Activated CD8-positive, alpha-beta T cell treated with anti-CD3 and anti-CD28 coated beads for 36 hours (primary cell): ENCODE measurements around the gene IFT22. TPM values are rescaled to one million over a fixed set of nuclear protein-coding genes. Genes with fewer than 3 reads are reported as not detected.
A peak's percentile ranks its signal among the peaks of the same experiment; 100 is the strongest.
"Not testable (repeated sequence)": the region's sequence is repeated elsewhere in the genome, so short reads cannot be mapped to it uniquely, and the experiment has no call there.

ENCODE experiments used
- ATAC-seq: fragments of 200-7000 bp; cut with Tn5 transposase; one replicate; pipeline ENCODE4 v1.10.0; 2021; ENCODE audit warnings: mild to moderate bottlenecking, moderate library complexity
- CTCF ChIA-PET: fragments of 350-600 bp; sonication (Branson Sonifier 250); formaldehyde crosslinking; loops from one replicate; lab custom pipeline; 2021; ENCODE audit warnings: antibody characterized with exemption; lab: Charles Lee
- POLR2A ChIA-PET: fragments of 350-600 bp; sonication (Branson Sonifier 250); formaldehyde crosslinking; loops from one replicate; lab custom pipeline; 2021; ENCODE audit warnings: antibody characterized with exemption; lab: Charles Lee
- DNase-seq: peaks from one replicate; pipeline ENCODE4 v3.0.0-alpha.2; 2020
- H3K27ac Mint-ChIP-seq: one replicate; pipeline ENCODE4 v1.8.0; 2021; ENCODE audit warnings: mild to moderate bottlenecking, mixed read lengths
- H3K27me3 Mint-ChIP-seq: one replicate; pipeline ENCODE4 v1.8.0; 2021; ENCODE audit warnings: mixed read lengths
- H3K36me3 Mint-ChIP-seq: one replicate; pipeline ENCODE4 v1.8.0; 2021; ENCODE audit warnings: low read depth, mixed read lengths
- H3K4me1 Mint-ChIP-seq: one replicate; pipeline ENCODE4 v1.8.0; 2021; ENCODE audit warnings: low read depth, mixed read lengths
- H3K4me3 Mint-ChIP-seq: one replicate; pipeline ENCODE4 v1.8.0; 2021; ENCODE audit warnings: mild to moderate bottlenecking, moderate library complexity, mixed read lengths
- H3K9me3 Mint-ChIP-seq: one replicate; pipeline ENCODE4 v1.8.0; 2021; ENCODE audit warnings: mixed read lengths
- CTCF ChIP-seq: fragments of 200-600 bp; IDR thresholded peaks from one replicate; pipeline ENCODE4 v1.8.0; 2022; ENCODE audit warnings: antibody characterized with exemption, mild to moderate bottlenecking
- intact Hi-C: fragments of 100-400 bp; cut with micrococcal nuclease; formaldehyde crosslinking; loops from one replicate; pipeline ENCODE4 v1.10.0; 2022
- total RNA-seq, 2 experiments: library from RNA; stranded (reverse); gene quantifications; one replicate each; pipeline ENCODE4 v1.2.3, GENCODE V29; 2021

IFT22 gene
- total RNA-seq, 2 experiments from 2014 or later = 3.8 to 5.1 TPM

- ChIA-PET CTCF (interaction anchor here (1.1 to 4.7 kb wide), 5 partner anchors 12 to 146 kb away, joined by 3 to 24 read pairs (median 4); no protein-coding TSS in a partner anchor), POLR2A (no interaction called here)
- Mint-ChIP-seq H3K9me3 (no peaks in the 10 kb centered on the region), H3K27ac (no peak overlapping the region), H3K4me3 (no peak overlapping the region), H3K4me1 (peaks cover 10% of the 10 kb centered on the region), H3K36me3 (no peaks in the 10 kb centered on the region), H3K27me3 (peaks cover 29% of the 10 kb centered on the region)
- no peak for TF ChIP-seq CTCF
- intact Hi-C loops = no loop called here
- ATAC-seq (no peak), DNase-seq (no peak)
These were observed 26.8 kb downstream of the IFT22 start for GRCh38 chr7:101294832-101295121.

- H3K27me3 Mint-ChIP-seq = peaks cover 26% of the 10 kb centered on the region
- POLR2A ChIA-PET = no interaction called here
These were observed 27.4 kb downstream of the IFT22 start for GRCh38 chr7:101294039-101294831.

GRCh38 chr7:101293069-101294021 is 28.3 kb downstream of the IFT22 start:
- H3K9me3 Mint-ChIP-seq, DNase-seq, H3K4me3 Mint-ChIP-seq, POLR2A ChIA-PET, ATAC-seq, intact Hi-C loops, H3K27ac Mint-ChIP-seq, H3K36me3 Mint-ChIP-seq: not testable (repeated sequence)
- Mint-ChIP-seq H3K27me3 (peaks cover 23% of the 10 kb centered on the region), H3K4me1 (peaks cover 12% of the 10 kb centered on the region)
- CTCF ChIA-PET = interaction anchor here (1.4 to 4.7 kb wide), 3 partner anchors 10 to 149 kb away, joined by 3 to 24 read pairs (median 7); no protein-coding TSS in a partner anchor

More at GRCh38 chr7:101294039-101294831, 27.4 kb downstream of the IFT22 start:
- H3K36me3 Mint-ChIP-seq = no peaks in the 10 kb centered on the region
- H3K27ac Mint-ChIP-seq = no peak overlapping the region
- intact Hi-C loops = no loop called here
- DNase-seq = no peak
- no peak overlapping the region for H3K4me3 Mint-ChIP-seq
- no peaks in the 10 kb centered on the region for H3K9me3 Mint-ChIP-seq
- no peak for TF ChIP-seq CTCF
- CTCF ChIA-PET = interaction anchor here (0.6 to 4.7 kb wide), 4 partner anchors 11 to 150 kb away, joined by 3 to 24 read pairs (median 5); no protein-coding TSS in a partner anchor
- ATAC-seq = no peak
- H3K4me1 Mint-ChIP-seq = peaks cover 12% of the 10 kb centered on the region

GRCh38 chr7:101292566-101292965 is 29.0 kb downstream of the IFT22 start:
- H3K9me3 Mint-ChIP-seq, POLR2A ChIA-PET, H3K4me3 Mint-ChIP-seq, ATAC-seq, DNase-seq, intact Hi-C loops, H3K36me3 Mint-ChIP-seq, H3K27ac Mint-ChIP-seq: not testable (repeated sequence)
- H3K27me3 Mint-ChIP-seq = peaks cover 19% of the 10 kb centered on the region
- H3K4me1 Mint-ChIP-seq = peaks cover 12% of the 10 kb centered on the region
- CTCF ChIA-PET = interaction anchor here (1.4 to 4.7 kb wide), 3 partner anchors 10 to 148 kb away, joined by 3 to 24 read pairs (median 7); no protein-coding TSS in a partner anchor

GRCh38 chr7:101290186-101291037 is 31.2 kb downstream of the IFT22 start:
- POLR2A ChIA-PET, H3K4me3 Mint-ChIP-seq, H3K27ac Mint-ChIP-seq, H3K9me3 Mint-ChIP-seq, intact Hi-C loops, H3K36me3 Mint-ChIP-seq: not testable (repeated sequence)
- ATAC-seq (peak; percentile 70), DNase-seq (peak; percentile 81)
- Mint-ChIP-seq H3K27me3 (peaks cover 13% of the 10 kb centered on the region), H3K4me1 (peaks cover 20% of the 10 kb centered on the region)
- CTCF ChIA-PET = interaction anchor here (0.7 to 4.7 kb wide), 31 partner anchors 8 to 749 kb away, joined by 3 to 24 read pairs (median 3); partner anchors contain the start of gene ZNHIT1
- peak; percentile 71 for TF ChIP-seq CTCF

GRCh38 chr7:101289687-101290086 is 31.9 kb downstream of the IFT22 start:
- Mint-ChIP-seq H3K4me1 (peaks cover 20% of the 10 kb centered on the region), H3K27me3 (peaks cover 13% of the 10 kb centered on the region), H3K27ac (peak overlapping the region; percentile 37)
- POLR2A ChIA-PET, H3K9me3 Mint-ChIP-seq, H3K4me3 Mint-ChIP-seq, H3K36me3 Mint-ChIP-seq: not testable (repeated sequence)
- intact Hi-C loops = loop anchor here (10.0 kb wide), 2 partner anchors 55 to 145 kb away; partner anchors contain the start of gene CLDN15
- ATAC-seq = peak; percentile 93
- CTCF ChIA-PET = interaction anchor here (0.9 to 2.7 kb wide), 15 partner anchors 10 to 750 kb away, joined by 3 to 18 read pairs (median 5); no protein-coding TSS in a partner anchor
- peak; percentile 41 for DNase-seq
